ENCODE measurements around the gene ALOX5. TPM values are rescaled to one million over a fixed set of nuclear protein-coding genes. Genes with fewer than 3 reads are reported as not detected.

ALOX5 gene
- polyA plus RNA-seq, 1 of the 3 experiments (the other 2 are of a cell fraction): not detected

DNA sequence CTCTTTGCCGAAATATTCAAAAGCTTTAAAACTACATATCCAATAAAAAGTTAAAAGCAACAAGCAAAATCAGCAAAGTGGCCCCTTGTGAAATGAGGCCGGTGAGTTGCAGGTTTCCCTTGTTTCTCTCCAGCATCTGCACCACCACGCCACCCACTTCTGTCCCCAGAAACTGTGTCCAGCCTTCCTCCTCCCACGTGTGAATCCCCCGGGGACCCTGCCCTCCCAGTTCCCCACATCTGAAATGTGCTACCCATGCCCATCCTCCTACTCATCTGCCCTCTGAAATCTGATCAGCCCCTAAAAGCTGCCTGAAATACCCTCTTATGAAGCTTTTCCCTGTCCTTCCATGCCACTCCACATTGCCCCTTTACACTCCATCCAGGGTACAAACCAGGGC lies 3.8 kb downstream of the ALOX5 start:
- no peaks in the 10 kb centered on the region for H3K9me3 ChIP-seq
- POLR2A ChIA-PET: no interaction called here
- H3K9me2 ChIP-seq: no peaks in the 10 kb centered on the region
- no peak overlapping the region for H3K9ac ChIP-seq
- no peak overlapping the region for H2AFZ ChIP-seq (ENCODE audit: low read depth)
- WGBS (ENCODE audit: low lambda C conversion rate): 26% methylated on average over 5 of the region's 5 CpGs
- TF ChIP-seq TEAD4 (IDR thresholded peaks at IDR 0.05; ENCODE audit: borderline replicate concordance, insufficient read depth) (no peak), SIN3A (IDR thresholded peaks at IDR 0.05; ENCODE audit: borderline replicate concordance, low read depth, low read length) (no peak), TCF12 (IDR thresholded peaks at IDR 0.05) (no peak), CHD2 (IDR thresholded peaks at IDR 0.05; ENCODE audit: low read length, partially characterized antibody) (no peak), MEF2A (IDR thresholded peaks at IDR 0.05; ENCODE audit: borderline replicate concordance, low read depth) (no peak), SMC3 (IDR thresholded peaks at IDR 0.05; ENCODE audit: low read depth, low read length) (no peak), POLR2AphosphoS5 (IDR thresholded peaks at IDR 0.05; ENCODE audit: low read depth, low read length) (no peak), YY1 (IDR thresholded peaks at IDR 0.05; ENCODE audit: low read depth) (no peak), RXRA (IDR thresholded peaks at IDR 0.05; ENCODE audit: borderline replicate concordance, low read depth) (no peak)
- TF ChIP-seq, protein P1, sequence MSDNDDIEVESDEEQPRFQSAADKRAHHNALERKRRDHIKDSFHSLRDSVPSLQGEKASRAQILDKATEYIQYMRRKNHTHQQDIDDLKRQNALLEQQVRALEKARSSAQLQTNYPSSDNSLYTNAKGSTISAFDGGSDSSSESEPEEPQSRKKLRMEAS (IDR thresholded peaks at IDR 0.05; ENCODE audit: low read depth): no peak
- TF ChIP-seq, protein P2, sequence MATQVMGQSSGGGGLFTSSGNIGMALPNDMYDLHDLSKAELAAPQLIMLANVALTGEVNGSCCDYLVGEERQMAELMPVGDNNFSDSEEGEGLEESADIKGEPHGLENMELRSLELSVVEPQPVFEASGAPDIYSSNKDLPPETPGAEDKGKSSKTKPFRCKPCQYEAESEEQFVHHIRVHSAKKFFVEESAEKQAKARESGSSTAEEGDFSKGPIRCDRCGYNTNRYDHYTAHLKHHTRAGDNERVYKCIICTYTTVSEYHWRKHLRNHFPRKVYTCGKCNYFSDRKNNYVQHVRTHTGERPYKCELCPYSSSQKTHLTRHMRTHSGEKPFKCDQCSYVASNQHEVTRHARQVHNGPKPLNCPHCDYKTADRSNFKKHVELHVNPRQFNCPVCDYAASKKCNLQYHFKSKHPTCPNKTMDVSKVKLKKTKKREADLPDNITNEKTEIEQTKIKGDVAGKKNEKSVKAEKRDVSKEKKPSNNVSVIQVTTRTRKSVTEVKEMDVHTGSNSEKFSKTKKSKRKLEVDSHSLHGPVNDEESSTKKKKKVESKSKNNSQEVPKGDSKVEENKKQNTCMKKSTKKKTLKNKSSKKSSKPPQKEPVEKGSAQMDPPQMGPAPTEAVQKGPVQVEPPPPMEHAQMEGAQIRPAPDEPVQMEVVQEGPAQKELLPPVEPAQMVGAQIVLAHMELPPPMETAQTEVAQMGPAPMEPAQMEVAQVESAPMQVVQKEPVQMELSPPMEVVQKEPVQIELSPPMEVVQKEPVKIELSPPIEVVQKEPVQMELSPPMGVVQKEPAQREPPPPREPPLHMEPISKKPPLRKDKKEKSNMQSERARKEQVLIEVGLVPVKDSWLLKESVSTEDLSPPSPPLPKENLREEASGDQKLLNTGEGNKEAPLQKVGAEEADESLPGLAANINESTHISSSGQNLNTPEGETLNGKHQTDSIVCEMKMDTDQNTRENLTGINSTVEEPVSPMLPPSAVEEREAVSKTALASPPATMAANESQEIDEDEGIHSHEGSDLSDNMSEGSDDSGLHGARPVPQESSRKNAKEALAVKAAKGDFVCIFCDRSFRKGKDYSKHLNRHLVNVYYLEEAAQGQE (IDR thresholded peaks at IDR 0.05; ENCODE audit: low read depth, low read length): no peak
- TF ChIP-seq, protein P3, sequence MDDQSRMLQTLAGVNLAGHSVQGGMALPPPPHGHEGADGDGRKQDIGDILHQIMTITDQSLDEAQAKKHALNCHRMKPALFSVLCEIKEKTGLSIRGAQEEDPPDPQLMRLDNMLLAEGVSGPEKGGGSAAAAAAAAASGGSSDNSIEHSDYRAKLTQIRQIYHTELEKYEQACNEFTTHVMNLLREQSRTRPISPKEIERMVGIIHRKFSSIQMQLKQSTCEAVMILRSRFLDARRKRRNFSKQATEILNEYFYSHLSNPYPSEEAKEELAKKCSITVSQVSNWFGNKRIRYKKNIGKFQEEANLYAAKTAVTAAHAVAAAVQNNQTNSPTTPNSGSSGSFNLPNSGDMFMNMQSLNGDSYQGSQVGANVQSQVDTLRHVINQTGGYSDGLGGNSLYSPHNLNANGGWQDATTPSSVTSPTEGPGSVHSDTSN (IDR thresholded peaks at IDR 0.05): no peak
- TF ChIP-seq, protein P4, sequence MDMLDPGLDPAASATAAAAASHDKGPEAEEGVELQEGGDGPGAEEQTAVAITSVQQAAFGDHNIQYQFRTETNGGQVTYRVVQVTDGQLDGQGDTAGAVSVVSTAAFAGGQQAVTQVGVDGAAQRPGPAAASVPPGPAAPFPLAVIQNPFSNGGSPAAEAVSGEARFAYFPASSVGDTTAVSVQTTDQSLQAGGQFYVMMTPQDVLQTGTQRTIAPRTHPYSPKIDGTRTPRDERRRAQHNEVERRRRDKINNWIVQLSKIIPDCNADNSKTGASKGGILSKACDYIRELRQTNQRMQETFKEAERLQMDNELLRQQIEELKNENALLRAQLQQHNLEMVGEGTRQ (IDR thresholded peaks at IDR 0.05; ENCODE audit: borderline replicate concordance, low read depth, low read length): no peak
- TF ChIP-seq, protein P5, sequence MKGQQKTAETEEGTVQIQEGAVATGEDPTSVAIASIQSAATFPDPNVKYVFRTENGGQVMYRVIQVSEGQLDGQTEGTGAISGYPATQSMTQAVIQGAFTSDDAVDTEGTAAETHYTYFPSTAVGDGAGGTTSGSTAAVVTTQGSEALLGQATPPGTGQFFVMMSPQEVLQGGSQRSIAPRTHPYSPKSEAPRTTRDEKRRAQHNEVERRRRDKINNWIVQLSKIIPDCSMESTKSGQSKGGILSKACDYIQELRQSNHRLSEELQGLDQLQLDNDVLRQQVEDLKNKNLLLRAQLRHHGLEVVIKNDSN (IDR thresholded peaks at IDR 0.05; ENCODE audit: borderline replicate concordance, low read depth): no peak
- H3F3A ChIP-seq (replicated peaks; ENCODE audit: insufficient read depth): no peaks in the 10 kb centered on the region
- CTCF ChIA-PET: interaction anchor here (1.0 to 1.3 kb wide), 2 partner anchors 8 to 21 kb away, joined by 3 to 4 read pairs; no protein-coding TSS in a partner anchor
- no peaks in the 10 kb centered on the region for H4K20me1 ChIP-seq (ENCODE audit: insufficient read depth)
- H3K27me3 ChIP-seq (ENCODE audit: insufficient read depth): peaks cover 49% of the 10 kb centered on the region
- no peak overlapping the region for H3K4me2 ChIP-seq
- peaks cover 0 to 2% of the 10 kb centered on the region in 2 experiments; a peak in 1 of 4 replicates for H3K4me1 ChIP-seq (ENCODE audit: control insufficient read depth in 1 of 2, insufficient read depth in 2 of 2, low read depth in 1 of 2, low read length in 1 of 2)
- DNase-seq: no peak
- no peak overlapping the region for H3K27ac ChIP-seq (ENCODE audit: low read depth in 2 of 2, low read length in 1 of 2)
- no peaks in the 10 kb centered on the region for H3K79me2 ChIP-seq (ENCODE audit: insufficient read depth)
- no peaks in the 10 kb centered on the region for H3K36me3 ChIP-seq (replicated peaks in 1 of 2; ENCODE audit: control insufficient read depth in 1 of 2, insufficient read depth in 2 of 2, low read length in 1 of 2)
- no peak overlapping the region for H3K4me3 ChIP-seq (ENCODE audit: low read depth in 2 of 2, low read length in 1 of 2)

All from SK-N-SH (cell line).